SK-N-SH (cell line): ENCODE measurements around the gene LILRA1.

ENCODE experiments used
- CTCF ChIP-seq: fragments of 200-600 bp; sonication (generic); IDR thresholded peaks from 2 replicates; pipeline ENCODE4 v1.6.1; 2017; ENCODE audit warnings: antibody characterized with exemption, mild to moderate bottlenecking, moderate library complexity
- GABPA ChIP-seq: IDR thresholded peaks from 2 replicates; pipeline ENCODE4 v1.4.0; 2012; ENCODE audit warnings: low read depth, mild to moderate bottlenecking
- SIN3A ChIP-seq: IDR thresholded peaks from 2 replicates; pipeline ENCODE4 v1.6.1; 2012; ENCODE audit warnings: low read depth, mild to moderate bottlenecking, low read length, moderate library complexity, borderline replicate concordance
- TAF1 ChIP-seq: IDR thresholded peaks from 2 replicates; pipeline ENCODE4 v1.6.1; 2012; ENCODE audit warnings: low read depth, mild to moderate bottlenecking, low read length, moderate library complexity, borderline replicate concordance

DNA sequence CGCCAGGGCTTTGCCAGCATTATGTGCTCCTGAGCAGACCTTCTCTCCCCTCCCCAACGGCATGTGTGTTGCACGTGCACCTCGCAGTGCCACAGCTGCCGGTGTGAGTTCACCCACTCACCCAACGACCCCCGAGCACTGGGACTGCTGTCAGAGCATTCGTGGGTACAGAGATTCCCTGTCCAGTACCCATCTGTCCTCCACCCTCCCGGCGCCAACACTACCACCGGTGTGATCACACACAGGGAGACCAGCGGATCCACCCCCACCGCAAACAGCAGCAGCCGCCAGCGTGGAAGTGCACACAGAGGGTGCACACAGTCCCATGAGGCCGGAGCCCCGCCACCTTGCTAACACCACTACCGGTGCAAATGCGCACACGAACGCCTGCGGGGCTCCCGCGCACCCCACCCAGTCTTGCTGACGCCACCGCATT lies 15.9 kb downstream of the LILRA1 start:
- TF ChIP-seq TAF1, result no peak
- no peak for TF ChIP-seq GABPA
- no peak for TF ChIP-seq CTCF
- no peak for TF ChIP-seq SIN3A
